ENCODE measurements around the gene CARD8.

The CARD8 gene

DNA sequence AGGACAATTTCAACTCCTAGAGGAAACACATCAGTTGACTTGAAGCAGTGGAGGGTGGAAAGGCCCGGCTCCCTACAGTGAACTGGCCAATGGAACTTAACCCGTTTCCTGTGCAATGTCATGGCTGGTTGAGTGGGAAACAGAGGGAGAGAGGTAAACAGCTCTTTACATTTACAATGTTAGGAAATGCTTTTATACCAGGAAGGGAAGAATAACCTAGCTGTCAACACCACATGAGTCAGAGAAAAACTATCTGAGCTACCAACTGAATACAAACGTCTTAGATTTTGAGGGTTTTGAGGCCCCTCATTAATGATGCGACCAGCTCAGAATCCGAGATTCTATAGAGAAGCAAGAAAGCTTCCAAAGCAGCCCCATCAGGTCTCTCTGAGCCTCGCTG lies 36.7 kb downstream of the CARD8 start:
- no peak overlapping the region for H3K9ac ChIP-seq (ENCODE audit: low read length)
- no peaks in the 10 kb centered on the region for H3K79me2 ChIP-seq (ENCODE audit: control insufficient read depth, insufficient read depth, low read length, poor library complexity)
- no peak for DNase-seq
- H2AFZ ChIP-seq (ENCODE audit: insufficient read depth, low read length, poor library complexity) = no peak overlapping the region
- H3K79me1 ChIP-seq (ENCODE audit: low read length) = no peaks in the 10 kb centered on the region
- H2BK120ac ChIP-seq (ENCODE audit: insufficient read depth, low read length, poor library complexity) = no peak overlapping the region
- no CpG with 5 or more reads among the region's 6 CpGs for WGBS (ENCODE audit: extremely low coverage, insufficient coverage, insufficient read length)
- H2BK12ac ChIP-seq (ENCODE audit: low read length) = no peak overlapping the region
- H3K27me3 ChIP-seq (ENCODE audit: insufficient read depth, low read length) = no peaks in the 10 kb centered on the region
- H3K4me3 ChIP-seq (ENCODE audit: low read depth, low read length) = no peak overlapping the region
- no peaks in the 10 kb centered on the region for H3K9me3 ChIP-seq (ENCODE audit: insufficient read depth, low read depth, low read length)
- no peak overlapping the region for H2BK5ac ChIP-seq (ENCODE audit: low read depth, low read length, poor library complexity)
- no peak overlapping the region for H3K4me2 ChIP-seq (ENCODE audit: low read length)
- H4K8ac ChIP-seq (ENCODE audit: low read depth, low read length) = no peak overlapping the region
- no peak overlapping the region for H2AK5ac ChIP-seq (ENCODE audit: low read length)
- no peaks in the 10 kb centered on the region for H3K36me3 ChIP-seq (ENCODE audit: control insufficient read depth in 1 of 2, insufficient read depth in 2 of 2, low read length in 2 of 2)
- no peak overlapping the region for H4K91ac ChIP-seq (ENCODE audit: low read depth, low read length)
- H3K18ac ChIP-seq (ENCODE audit: low read length) = no peak overlapping the region
- no peak overlapping the region for H3K14ac ChIP-seq (ENCODE audit: low read length)
- no peak overlapping the region for H3K4ac ChIP-seq (ENCODE audit: low read depth, low read length)
- H4K12ac ChIP-seq (ENCODE audit: low read depth, low read length) = no peak overlapping the region
- H3K27ac ChIP-seq (ENCODE audit: low read depth, low read length) = no peak overlapping the region
- H3K4me1 ChIP-seq (ENCODE audit: control insufficient read depth in 1 of 2, insufficient read depth in 2 of 2, low read length in 2 of 2) = no peaks in the 10 kb centered on the region
- no peak overlapping the region for H3K23ac ChIP-seq (ENCODE audit: low read length)

DNA sequence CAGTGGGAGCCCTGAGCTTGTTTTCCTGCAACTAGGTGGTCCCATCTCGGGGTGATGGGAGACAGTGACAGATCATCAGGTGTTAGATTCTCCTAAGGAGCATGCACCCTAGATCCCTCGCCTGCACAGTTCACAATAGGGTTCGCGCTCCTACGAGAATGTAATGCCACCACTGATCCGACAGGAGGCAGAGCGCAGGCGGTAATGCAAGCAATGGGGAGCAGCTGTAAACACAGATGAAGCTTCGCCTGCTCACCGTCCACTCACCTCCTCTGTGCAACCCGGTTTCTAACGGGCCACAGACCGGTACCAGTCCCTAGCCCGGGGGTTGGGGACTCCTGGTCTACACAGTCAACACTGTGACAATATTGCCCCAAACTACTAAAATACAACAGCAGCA lies 38.8 kb downstream of the CARD8 start:
- Histone ChIP-seq H4K91ac (ENCODE audit: low read depth, low read length) (no peak overlapping the region), H3K9me3 (ENCODE audit: insufficient read depth, low read depth, low read length) (no peaks in the 10 kb centered on the region), H3K27me3 (ENCODE audit: insufficient read depth, low read length) (no peaks in the 10 kb centered on the region), H2AFZ (ENCODE audit: insufficient read depth, low read length, poor library complexity) (no peak overlapping the region), H3K14ac (ENCODE audit: low read length) (no peak overlapping the region), H3K4me2 (ENCODE audit: low read length) (no peak overlapping the region), H3K4me1 (ENCODE audit: control insufficient read depth in 1 of 2, insufficient read depth in 2 of 2, low read length in 2 of 2) (no peaks in the 10 kb centered on the region), H3K9ac (ENCODE audit: low read length) (no peak overlapping the region), H3K27ac (ENCODE audit: low read depth, low read length) (no peak overlapping the region), H4K8ac (ENCODE audit: low read depth, low read length) (no peak overlapping the region), H2BK12ac (ENCODE audit: low read length) (no peak overlapping the region), H2AK5ac (ENCODE audit: low read length) (no peak overlapping the region), H3K79me1 (ENCODE audit: low read length) (no peaks in the 10 kb centered on the region), H3K4me3 (ENCODE audit: low read depth, low read length) (no peak overlapping the region), H3K23ac (ENCODE audit: low read length) (peak overlapping the region; percentile 41), H4K12ac (ENCODE audit: low read depth, low read length) (no peak overlapping the region), H2BK5ac (ENCODE audit: low read depth, low read length, poor library complexity) (no peak overlapping the region), H2BK120ac (ENCODE audit: insufficient read depth, low read length, poor library complexity) (no peak overlapping the region), H3K4ac (ENCODE audit: low read depth, low read length) (no peak overlapping the region), H3K36me3 (ENCODE audit: control insufficient read depth in 1 of 2, insufficient read depth in 2 of 2, low read length in 2 of 2) (no peaks in the 10 kb centered on the region), H3K18ac (ENCODE audit: low read length) (no peak overlapping the region), H3K79me2 (ENCODE audit: control insufficient read depth, insufficient read depth, low read length, poor library complexity) (no peaks in the 10 kb centered on the region)
- peak in 1 of 2 donors; percentile 42 for DNase-seq
- no CpG with 5 or more reads among the region's 14 CpGs for WGBS (ENCODE audit: extremely low coverage, insufficient coverage, insufficient read length)

DNA sequence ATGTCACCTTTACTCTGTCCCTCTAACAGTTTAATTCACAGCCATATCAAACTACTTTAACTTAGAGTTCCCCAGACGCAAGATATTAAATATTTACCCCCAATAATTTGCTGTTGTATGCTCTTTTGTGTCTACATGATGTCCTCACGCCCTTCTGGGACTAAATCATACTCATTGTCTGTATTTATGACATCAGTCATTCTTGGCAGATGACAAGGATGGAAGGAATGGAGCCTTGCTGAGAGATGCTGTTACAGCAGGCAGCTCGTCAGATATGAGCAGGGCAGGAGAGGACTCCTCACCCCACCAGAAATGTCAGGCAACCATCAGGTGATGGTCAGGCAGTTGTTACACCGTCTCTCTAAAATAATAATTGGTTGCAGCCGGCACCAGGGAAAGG lies 41.8 kb downstream of the CARD8 start:
- no CpG with 5 or more reads among the region's 5 CpGs for WGBS (ENCODE audit: extremely low coverage, insufficient coverage, insufficient read length)
- Histone ChIP-seq H3K9me3 (ENCODE audit: insufficient read depth, low read depth, low read length) (no peaks in the 10 kb centered on the region), H2AK5ac (ENCODE audit: low read length) (no peak overlapping the region), H2BK5ac (ENCODE audit: low read depth, low read length, poor library complexity) (no peak overlapping the region), H4K91ac (ENCODE audit: low read depth, low read length) (no peak overlapping the region), H3K79me2 (ENCODE audit: control insufficient read depth, insufficient read depth, low read length, poor library complexity) (no peaks in the 10 kb centered on the region), H4K8ac (ENCODE audit: low read depth, low read length) (no peak overlapping the region), H3K18ac (ENCODE audit: low read length) (no peak overlapping the region), H3K9ac (ENCODE audit: low read length) (no peak overlapping the region), H3K4me1 (ENCODE audit: control insufficient read depth in 1 of 2, insufficient read depth in 2 of 2, low read length in 2 of 2) (no peaks in the 10 kb centered on the region), H2BK120ac (ENCODE audit: insufficient read depth, low read length, poor library complexity) (no peak overlapping the region), H3K14ac (ENCODE audit: low read length) (no peak overlapping the region), H3K36me3 (ENCODE audit: control insufficient read depth in 1 of 2, insufficient read depth in 2 of 2, low read length in 2 of 2) (peaks cover 2 to 3% of the 10 kb centered on the region in 2 experiments), H3K27ac (ENCODE audit: low read depth, low read length) (no peak overlapping the region), H3K4ac (ENCODE audit: low read depth, low read length) (no peak overlapping the region), H2BK12ac (ENCODE audit: low read length) (no peak overlapping the region), H3K27me3 (ENCODE audit: insufficient read depth, low read length) (no peaks in the 10 kb centered on the region), H3K4me2 (ENCODE audit: low read length) (no peak overlapping the region), H4K12ac (ENCODE audit: low read depth, low read length) (no peak overlapping the region), H3K4me3 (ENCODE audit: low read depth, low read length) (no peak overlapping the region), H2AFZ (ENCODE audit: insufficient read depth, low read length, poor library complexity) (no peak overlapping the region), H3K79me1 (ENCODE audit: low read length) (no peaks in the 10 kb centered on the region), H3K23ac (ENCODE audit: low read length) (no peak overlapping the region)
- peak in 1 of 2 donors; percentile 70 for DNase-seq

DNA sequence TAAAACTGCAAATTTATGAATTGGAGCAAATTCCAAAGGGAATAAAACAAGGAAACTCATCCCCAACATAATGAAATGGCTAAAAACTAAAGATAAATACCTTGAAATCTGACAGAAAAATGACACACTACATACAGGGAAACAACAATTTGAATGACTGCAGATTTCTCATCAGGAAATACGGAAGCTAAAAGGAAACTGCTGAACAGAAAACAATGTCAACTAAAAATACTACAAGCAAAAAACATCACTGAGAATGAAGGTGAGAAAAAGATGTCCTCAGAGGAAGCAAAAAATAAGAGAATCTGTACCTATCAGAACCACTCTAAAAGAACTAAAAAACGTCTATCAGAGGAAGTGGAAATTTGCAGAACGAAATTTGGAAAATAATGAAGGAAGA lies 45.7 kb downstream of the CARD8 start:
- H2AK5ac ChIP-seq (ENCODE audit: low read length) = no peak overlapping the region
- no peak overlapping the region for H3K18ac ChIP-seq (ENCODE audit: low read length)
- H4K91ac ChIP-seq (ENCODE audit: low read depth, low read length) = no peak overlapping the region
- H3K14ac ChIP-seq (ENCODE audit: low read length) = no peak overlapping the region
- no peaks in the 10 kb centered on the region for H3K79me2 ChIP-seq (ENCODE audit: control insufficient read depth, insufficient read depth, low read length, poor library complexity)
- H3K4me1 ChIP-seq (ENCODE audit: control insufficient read depth in 1 of 2, insufficient read depth in 2 of 2, low read length in 2 of 2) = no peaks in the 10 kb centered on the region
- H3K4me3 ChIP-seq (ENCODE audit: low read depth, low read length) = no peak overlapping the region
- H4K8ac ChIP-seq (ENCODE audit: low read depth, low read length) = no peak overlapping the region
- no peak overlapping the region for H3K4me2 ChIP-seq (ENCODE audit: low read length)
- no peak overlapping the region for H2BK5ac ChIP-seq (ENCODE audit: low read depth, low read length, poor library complexity)
- DNase-seq = no peak
- H3K36me3 ChIP-seq (ENCODE audit: control insufficient read depth in 1 of 2, insufficient read depth in 2 of 2, low read length in 2 of 2) = peaks cover 2 to 3% of the 10 kb centered on the region in 2 experiments
- H3K4ac ChIP-seq (ENCODE audit: low read depth, low read length) = no peak overlapping the region
- H3K9ac ChIP-seq (ENCODE audit: low read length) = no peak overlapping the region
- no peak overlapping the region for H2AFZ ChIP-seq (ENCODE audit: insufficient read depth, low read length, poor library complexity)
- no CpG with 5 or more reads among the region's 3 CpGs for WGBS (ENCODE audit: extremely low coverage, insufficient coverage, insufficient read length)
- no peak overlapping the region for H3K27ac ChIP-seq (ENCODE audit: low read depth, low read length)
- H2BK12ac ChIP-seq (ENCODE audit: low read length) = no peak overlapping the region
- no peaks in the 10 kb centered on the region for H3K79me1 ChIP-seq (ENCODE audit: low read length)
- no peak overlapping the region for H4K12ac ChIP-seq (ENCODE audit: low read depth, low read length)
- no peak overlapping the region for H2BK120ac ChIP-seq (ENCODE audit: insufficient read depth, low read length, poor library complexity)
- no peak overlapping the region for H3K23ac ChIP-seq (ENCODE audit: low read length)
- H3K27me3 ChIP-seq (ENCODE audit: insufficient read depth, low read length) = no peaks in the 10 kb centered on the region
- H3K9me3 ChIP-seq (ENCODE audit: insufficient read depth, low read depth, low read length) = no peaks in the 10 kb centered on the region
